Measurements from ENCODE around the gene CFLAR. TPM values are rescaled to one million over a fixed set of nuclear protein-coding genes. Genes with fewer than 3 reads are reported as not detected.

The CFLAR gene
- total and polyA plus RNA-seq, 9 of the 15 experiments (the other 6 are each of a cell fraction or from before 2014, with no cell fraction given) = 27.5 to 102 (median 54.0) TPM

GRCh38 chr2:201130524-201131186 lies 14.7 kb downstream of the CFLAR start (continued):
- peak; percentile 66 for TF ChIP-seq TEAD4 (IDR thresholded peaks at IDR 0.05; ENCODE audit: low read length)
- no peak for TF ChIP-seq TEAD4 (CRISPR knock-in tag; IDR thresholded peaks at IDR 0.05; ENCODE audit: borderline replicate concordance)
- no peak for TF ChIP-seq POLR3G (IDR thresholded peaks at IDR 0.05; ENCODE audit: extremely low read depth, insufficient read length, insufficient replicate concordance)
- TF ChIP-seq MAZ (CRISPR knock-in tag; conservative IDR thresholded peaks at IDR 0.05 in 1 of 2, IDR thresholded peaks at IDR 0.05 in 1 of 2) = no peak
- TF ChIP-seq ZNF696 (CRISPR knock-in tag; conservative IDR thresholded peaks at IDR 0.05) = no peak
- TF ChIP-seq SRSF3 (IDR thresholded peaks at IDR 0.05; ENCODE audit: insufficient read depth, low read length) = no peak
- TF ChIP-seq TAF15 (IDR thresholded peaks at IDR 0.05; ENCODE audit: low read depth, low read length) = no peak
- peak; percentile 84 for TF ChIP-seq JUND (IDR thresholded peaks at IDR 0.05; ENCODE audit: borderline replicate concordance, low read depth, low read length)
- TF ChIP-seq JUND (tag; IDR thresholded peaks at IDR 0.05; ENCODE audit: borderline replicate concordance, low read depth, low read length) = peak; percentile 75; the same call in 2 of the 3 replicates
- TF ChIP-seq LEF1 (IDR thresholded peaks at IDR 0.05) = 0 out of 2 replicates have a peak, but pooled peaks have one; percentile 16
- TF ChIP-seq ZNF76 (CRISPR knock-in tag; IDR thresholded peaks at IDR 0.05; ENCODE audit: borderline replicate concordance) = no peak
- TF ChIP-seq PURB (CRISPR knock-in tag; IDR thresholded peaks at IDR 0.05; ENCODE audit: low read depth) = no peak
- TF ChIP-seq, protein P1, sequence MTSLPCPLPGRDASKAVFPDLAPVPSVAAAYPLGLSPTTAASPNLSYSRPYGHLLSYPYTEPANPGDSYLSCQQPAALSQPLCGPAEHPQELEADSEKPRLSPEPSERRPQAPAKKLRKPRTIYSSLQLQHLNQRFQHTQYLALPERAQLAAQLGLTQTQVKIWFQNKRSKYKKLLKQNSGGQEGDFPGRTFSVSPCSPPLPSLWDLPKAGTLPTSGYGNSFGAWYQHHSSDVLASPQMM (CRISPR knock-in tag; IDR thresholded peaks at IDR 0.05) = no peak
- TF ChIP-seq RUNX1 (IDR thresholded peaks at IDR 0.05; ENCODE audit: low read depth) = no peak
- no peak for TF ChIP-seq HDAC3 (IDR thresholded peaks at IDR 0.05; ENCODE audit: borderline replicate concordance, partially characterized antibody)
- no peak for TF ChIP-seq PPARD (CRISPR knock-in tag; IDR thresholded peaks at IDR 0.05)
- no peak for TF ChIP-seq HDAC8 (tag; IDR thresholded peaks at IDR 0.05)
- TF ChIP-seq E2F3 (CRISPR knock-in tag; IDR thresholded peaks at IDR 0.05) = no peak
- TF ChIP-seq ZFPM2 (CRISPR knock-in tag; IDR thresholded peaks at IDR 0.05) = no peak
- no peak for TF ChIP-seq RB1 (IDR thresholded peaks at IDR 0.05; ENCODE audit: low read depth)
- TF ChIP-seq ZNF589 (CRISPR knock-in tag; IDR thresholded peaks at IDR 0.05; ENCODE audit: low read depth) = no peak
- TF ChIP-seq, protein P2, sequence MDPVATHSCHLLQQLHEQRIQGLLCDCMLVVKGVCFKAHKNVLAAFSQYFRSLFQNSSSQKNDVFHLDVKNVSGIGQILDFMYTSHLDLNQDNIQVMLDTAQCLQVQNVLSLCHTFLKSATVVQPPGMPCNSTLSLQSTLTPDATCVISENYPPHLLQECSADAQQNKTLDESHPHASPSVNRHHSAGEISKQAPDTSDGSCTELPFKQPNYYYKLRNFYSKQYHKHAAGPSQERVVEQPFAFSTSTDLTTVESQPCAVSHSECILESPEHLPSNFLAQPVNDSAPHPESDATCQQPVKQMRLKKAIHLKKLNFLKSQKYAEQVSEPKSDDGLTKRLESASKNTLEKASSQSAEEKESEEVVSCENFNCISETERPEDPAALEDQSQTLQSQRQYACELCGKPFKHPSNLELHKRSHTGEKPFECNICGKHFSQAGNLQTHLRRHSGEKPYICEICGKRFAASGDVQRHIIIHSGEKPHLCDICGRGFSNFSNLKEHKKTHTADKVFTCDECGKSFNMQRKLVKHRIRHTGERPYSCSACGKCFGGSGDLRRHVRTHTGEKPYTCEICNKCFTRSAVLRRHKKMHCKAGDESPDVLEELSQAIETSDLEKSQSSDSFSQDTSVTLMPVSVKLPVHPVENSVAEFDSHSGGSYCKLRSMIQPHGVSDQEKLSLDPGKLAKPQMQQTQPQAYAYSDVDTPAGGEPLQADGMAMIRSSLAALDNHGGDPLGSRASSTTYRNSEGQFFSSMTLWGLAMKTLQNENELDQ (CRISPR knock-in tag; IDR thresholded peaks at IDR 0.05; ENCODE audit: borderline replicate concordance) = no peak
- TF ChIP-seq FOS (IDR thresholded peaks at IDR 0.05; ENCODE audit: extremely low read depth, insufficient read length) = no peak
- 0 out of 2 replicates have a peak, but pooled peaks have one; percentile 19 for TF ChIP-seq SOX6 (IDR thresholded peaks at IDR 0.05)

Measured in K562 (cell line).